KMS-11 (cell line): ENCODE data around the gene PDXDC1.
"Not testable (repeated sequence)": the region's sequence is repeated elsewhere in the genome, so short reads cannot be mapped to it uniquely, and the experiment has no call there.

Experiments
- H2AFZ ChIP-seq: fragments of 200-600 bp; sonication (generic); 2 replicates; pipeline ENCODE4 v1.6.1; 2016; ENCODE audit warnings: antibody characterized with exemption, mixed run types, low read depth
- H3K27ac ChIP-seq: fragments of 200-600 bp; sonication (generic); 2 replicates; pipeline ENCODE4 v1.6.1; 2016; ENCODE audit warnings: mild to moderate bottlenecking, mixed run types
- H3K27me3 ChIP-seq: fragments of 200-600 bp; sonication (generic); 2 replicates; pipeline ENCODE4 v1.6.1; 2017; ENCODE audit warnings: mild to moderate bottlenecking, low read depth, mixed run types, moderate library complexity; ENCODE audit not compliant: insufficient read depth
- H3K36me3 ChIP-seq: fragments of 200-600 bp; sonication (generic); 2 replicates; pipeline ENCODE4 v1.6.1; 2017; ENCODE audit warnings: mild to moderate bottlenecking, mixed run types; ENCODE audit not compliant: insufficient read depth
- H3K4me1 ChIP-seq: fragments of 200-600 bp; sonication (generic); 2 replicates; pipeline ENCODE4 v1.6.1; 2016; ENCODE audit warnings: mild to moderate bottlenecking, low read depth, mixed run types; ENCODE audit not compliant: poor library complexity, severe bottlenecking
- H3K4me2 ChIP-seq: fragments of 200-600 bp; sonication (generic); 2 replicates; pipeline ENCODE4 v1.7.0; 2016; ENCODE audit warnings: mild to moderate bottlenecking, mixed run types
- H3K4me3 ChIP-seq: fragments of 200-600 bp; sonication (generic); IDR thresholded peaks from 2 replicates; pipeline ENCODE4 v1.6.1; 2017; ENCODE audit warnings: low read depth, low read length, mixed read lengths; ENCODE audit not compliant: insufficient read depth
- H3K79me2 ChIP-seq: fragments of 200-600 bp; sonication (generic); 2 replicates; pipeline ENCODE4 v1.6.1; 2016; ENCODE audit warnings: low read depth, mixed run types; ENCODE audit not compliant: insufficient read depth
- H3K9ac ChIP-seq: fragments of 200-600 bp; sonication (generic); 2 replicates; pipeline ENCODE4 v1.6.1; 2016; ENCODE audit warnings: mild to moderate bottlenecking, mixed run types
- H4K20me1 ChIP-seq: fragments of 200-600 bp; sonication (generic); 2 replicates; pipeline ENCODE4 v1.6.1; 2016; ENCODE audit warnings: mild to moderate bottlenecking, mixed run types; ENCODE audit not compliant: insufficient read depth

PDXDC1 gene

GRCh38 chr16:14993277-14994151 lies 18.7 kb downstream of the PDXDC1 start:
- not testable (repeated sequence) for H3K4me3 ChIP-seq, H3K27me3 ChIP-seq, H3K36me3 ChIP-seq, H3K9ac ChIP-seq, H4K20me1 ChIP-seq, H3K4me2 ChIP-seq, H3K4me1 ChIP-seq, H3K27ac ChIP-seq, H2AFZ ChIP-seq
- peaks cover 39% of the 10 kb centered on the region; the same call in 1 of the 2 replicates for H3K79me2 ChIP-seq

- H3K4me2 ChIP-seq, H3K4me1 ChIP-seq, H3K36me3 ChIP-seq, H3K4me3 ChIP-seq, H3K27ac ChIP-seq, H3K9ac ChIP-seq, H4K20me1 ChIP-seq, H2AFZ ChIP-seq, H3K27me3 ChIP-seq: not testable (repeated sequence)
- H3K79me2 ChIP-seq, result peaks cover 30% of the 10 kb centered on the region; the same call in 1 of the 2 replicates
Measured at GRCh38 chr16:14996702-14997101, 21.9 kb downstream of the PDXDC1 start.

GRCh38 chr16:14998300-14998699 lies 23.5 kb downstream of the PDXDC1 start:
- not testable (repeated sequence) for H2AFZ ChIP-seq, H3K4me2 ChIP-seq

GRCh38 chr16:14999845-15000244 lies 25.0 kb downstream of the PDXDC1 start:
- H3K4me2 ChIP-seq, H3K27me3 ChIP-seq, H3K9ac ChIP-seq, H3K36me3 ChIP-seq, H3K4me3 ChIP-seq, H3K4me1 ChIP-seq, H2AFZ ChIP-seq, H3K27ac ChIP-seq, H4K20me1 ChIP-seq: not testable (repeated sequence)
- H3K79me2 ChIP-seq, result peaks cover 12% of the 10 kb centered on the region; the same call in 1 of the 2 replicates

More at GRCh38 chr16:14998300-14998699, 23.5 kb downstream of the PDXDC1 start:
- H3K27me3 ChIP-seq, H3K36me3 ChIP-seq, H4K20me1 ChIP-seq, H3K9ac ChIP-seq, H3K4me1 ChIP-seq, H3K4me3 ChIP-seq, H3K27ac ChIP-seq: not testable (repeated sequence)
- H3K79me2 ChIP-seq, result peaks cover 21% of the 10 kb centered on the region; the same call in 1 of the 2 replicates

GRCh38 chr16:15002448-15002847 lies 27.6 kb downstream of the PDXDC1 start:
- not testable (repeated sequence) for H3K4me3 ChIP-seq, H3K27me3 ChIP-seq, H3K4me2 ChIP-seq, H3K9ac ChIP-seq, H3K36me3 ChIP-seq, H3K4me1 ChIP-seq, H2AFZ ChIP-seq, H3K27ac ChIP-seq, H4K20me1 ChIP-seq, H3K79me2 ChIP-seq

- H3K27me3 ChIP-seq, H3K4me3 ChIP-seq, H3K79me2 ChIP-seq, H3K36me3 ChIP-seq, H2AFZ ChIP-seq, H3K9ac ChIP-seq, H4K20me1 ChIP-seq, H3K4me1 ChIP-seq, H3K4me2 ChIP-seq, H3K27ac ChIP-seq: not testable (repeated sequence)
Measured at GRCh38 chr16:15005357-15006132, 30.7 kb downstream of the PDXDC1 start.

- not testable (repeated sequence) for H3K36me3 ChIP-seq, H3K4me3 ChIP-seq, H3K9ac ChIP-seq, H3K4me2 ChIP-seq, H3K27ac ChIP-seq, H2AFZ ChIP-seq, H4K20me1 ChIP-seq, H3K4me1 ChIP-seq, H3K27me3 ChIP-seq, H3K79me2 ChIP-seq
Measured at GRCh38 chr16:15008647-15009046, 33.8 kb downstream of the PDXDC1 start.

GRCh38 chr16:15012941-15013340 lies 38.1 kb downstream of the PDXDC1 start:
- not testable (repeated sequence) for H2AFZ ChIP-seq, H3K79me2 ChIP-seq, H4K20me1 ChIP-seq, H3K9ac ChIP-seq, H3K4me3 ChIP-seq, H3K27ac ChIP-seq, H3K4me1 ChIP-seq, H3K4me2 ChIP-seq, H3K27me3 ChIP-seq
- H3K36me3 ChIP-seq, result peaks cover 10% of the 10 kb centered on the region; the same call in 1 of the 2 replicates

GRCh38 chr16:15015671-15016070 lies 40.8 kb downstream of the PDXDC1 start:
- H2AFZ ChIP-seq, H3K79me2 ChIP-seq, H3K27me3 ChIP-seq, H3K4me3 ChIP-seq, H3K27ac ChIP-seq, H3K9ac ChIP-seq, H3K4me2 ChIP-seq, H3K4me1 ChIP-seq, H4K20me1 ChIP-seq: not testable (repeated sequence)
- H3K36me3 ChIP-seq, result peaks cover 10% of the 10 kb centered on the region; the same call in 1 of the 2 replicates

- not testable (repeated sequence) for H3K27ac ChIP-seq, H3K4me1 ChIP-seq, H3K9ac ChIP-seq, H2AFZ ChIP-seq, H3K27me3 ChIP-seq, H3K4me2 ChIP-seq, H3K4me3 ChIP-seq, H3K79me2 ChIP-seq, H4K20me1 ChIP-seq
- peaks cover 10% of the 10 kb centered on the region; the same call in 1 of the 2 replicates for H3K36me3 ChIP-seq
Measured at GRCh38 chr16:15016354-15016753, 41.5 kb downstream of the PDXDC1 start.
